Right renal pelvis (tissue), 4 donors: ENCODE data around the gene SDK1. TPM values are rescaled to one million over a fixed set of nuclear protein-coding genes. Genes with fewer than 3 reads are reported as not detected.

Experiments
- DNase-seq, 4 donors: peaks; one replicate each; pipeline ENCODE4 v3.0.0-alpha.2; 2013; ENCODE audit warnings: low read depth in 4 of 4, low spot score in 3 of 4, missing footprints in 1 of 4
- polyA plus RNA-seq, 4 donors: library from polyadenylated mRNA; unstranded; fragments of 120-200 nt; gene quantifications; one replicate each; pipeline ENCODE4 v1.2.1, GENCODE V29; 2013; ENCODE audit not compliant: insufficient read length in 4 of 4

Gene SDK1, protein sequence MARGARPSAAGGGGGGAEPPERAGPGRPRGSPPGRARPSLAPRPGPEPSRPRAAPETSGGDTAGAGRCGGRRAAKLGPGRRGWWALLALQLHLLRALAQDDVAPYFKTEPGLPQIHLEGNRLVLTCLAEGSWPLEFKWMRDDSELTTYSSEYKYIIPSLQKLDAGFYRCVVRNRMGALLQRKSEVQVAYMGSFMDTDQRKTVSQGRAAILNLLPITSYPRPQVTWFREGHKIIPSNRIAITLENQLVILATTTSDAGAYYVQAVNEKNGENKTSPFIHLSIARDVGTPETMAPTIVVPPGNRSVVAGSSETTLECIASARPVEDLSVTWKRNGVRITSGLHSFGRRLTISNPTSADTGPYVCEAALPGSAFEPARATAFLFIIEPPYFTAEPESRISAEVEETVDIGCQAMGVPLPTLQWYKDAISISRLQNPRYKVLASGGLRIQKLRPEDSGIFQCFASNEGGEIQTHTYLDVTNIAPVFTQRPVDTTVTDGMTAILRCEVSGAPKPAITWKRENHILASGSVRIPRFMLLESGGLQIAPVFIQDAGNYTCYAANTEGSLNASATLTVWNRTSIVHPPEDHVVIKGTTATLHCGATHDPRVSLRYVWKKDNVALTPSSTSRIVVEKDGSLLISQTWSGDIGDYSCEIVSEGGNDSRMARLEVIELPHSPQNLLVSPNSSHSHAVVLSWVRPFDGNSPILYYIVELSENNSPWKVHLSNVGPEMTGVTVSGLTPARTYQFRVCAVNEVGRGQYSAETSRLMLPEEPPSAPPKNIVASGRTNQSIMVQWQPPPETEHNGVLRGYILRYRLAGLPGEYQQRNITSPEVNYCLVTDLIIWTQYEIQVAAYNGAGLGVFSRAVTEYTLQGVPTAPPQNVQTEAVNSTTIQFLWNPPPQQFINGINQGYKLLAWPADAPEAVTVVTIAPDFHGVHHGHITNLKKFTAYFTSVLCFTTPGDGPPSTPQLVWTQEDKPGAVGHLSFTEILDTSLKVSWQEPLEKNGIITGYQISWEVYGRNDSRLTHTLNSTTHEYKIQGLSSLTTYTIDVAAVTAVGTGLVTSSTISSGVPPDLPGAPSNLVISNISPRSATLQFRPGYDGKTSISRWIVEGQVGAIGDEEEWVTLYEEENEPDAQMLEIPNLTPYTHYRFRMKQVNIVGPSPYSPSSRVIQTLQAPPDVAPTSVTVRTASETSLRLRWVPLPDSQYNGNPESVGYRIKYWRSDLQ (N-terminal part only)
- 1 to 10 TPM; 6.8 to 8.2 (median 6.9) TPM for polyA plus RNA-seq

DNA sequence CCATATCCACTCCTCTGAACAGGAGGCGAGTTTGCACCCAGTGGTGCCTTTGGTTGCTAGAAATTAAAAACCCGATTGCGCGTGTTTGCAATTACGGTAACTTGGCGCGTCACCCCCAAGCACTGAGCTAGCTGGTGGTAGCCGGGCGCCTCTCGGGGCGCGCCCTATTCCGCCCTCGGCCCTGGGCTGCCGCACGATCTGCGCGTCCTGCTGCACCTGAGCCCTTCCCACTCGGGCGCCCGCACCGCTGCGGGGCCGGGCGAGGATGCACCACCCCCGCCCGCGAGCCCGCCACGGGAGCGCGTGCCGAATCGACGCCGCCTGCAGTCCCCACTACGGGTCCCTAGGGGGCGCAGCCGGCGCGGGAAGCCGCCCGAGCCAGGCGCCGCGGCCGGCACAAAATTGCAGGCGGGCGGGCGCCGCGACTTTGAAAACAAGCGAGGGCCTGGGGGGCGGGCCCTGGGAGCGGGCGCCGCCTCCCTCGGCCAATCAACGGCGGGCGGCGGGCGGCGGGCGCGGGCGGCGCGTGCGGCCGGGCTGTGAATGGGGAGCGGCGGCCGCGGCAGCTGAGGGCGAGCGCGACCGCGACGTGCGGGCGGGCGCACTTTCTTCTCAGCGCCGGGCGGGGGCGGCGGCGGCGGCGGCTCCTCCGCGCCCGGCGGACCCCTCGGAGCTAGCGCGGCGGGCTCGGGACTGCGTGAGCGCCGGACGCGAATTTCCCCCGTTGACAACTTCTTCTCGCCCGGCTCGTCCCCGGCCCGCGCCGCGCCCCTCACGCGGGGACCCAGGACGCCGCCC is at the start of gene SDK1:
SDK1 (plus strand) TSS at position 602 of the 798 bp plus-strand sequence. CDS start 335 bp downstream, outside the sequence.
- peak; percentile 87 to 92 (median 89) for DNase-seq

DNA sequence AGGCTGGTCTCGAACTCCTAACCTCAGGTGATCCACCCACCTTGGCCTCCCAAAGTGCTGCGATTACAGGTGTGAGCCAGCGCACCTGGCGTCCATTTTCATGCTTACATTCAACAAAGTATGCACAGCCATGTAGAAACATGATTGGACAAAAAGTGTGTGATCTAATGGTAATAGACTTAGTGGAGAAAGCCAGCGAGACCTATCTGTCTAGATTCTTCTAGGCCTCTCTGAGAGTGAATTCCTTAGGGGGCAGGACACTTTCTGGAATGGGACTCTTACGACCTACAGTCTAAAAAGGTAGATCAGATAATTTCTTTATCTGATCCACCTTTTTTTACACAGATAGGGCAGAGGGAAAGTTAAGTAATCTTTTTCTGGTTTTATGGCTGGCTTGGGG is 46.3 kb upstream of the SDK1 start:
- no peak for DNase-seq

DNA sequence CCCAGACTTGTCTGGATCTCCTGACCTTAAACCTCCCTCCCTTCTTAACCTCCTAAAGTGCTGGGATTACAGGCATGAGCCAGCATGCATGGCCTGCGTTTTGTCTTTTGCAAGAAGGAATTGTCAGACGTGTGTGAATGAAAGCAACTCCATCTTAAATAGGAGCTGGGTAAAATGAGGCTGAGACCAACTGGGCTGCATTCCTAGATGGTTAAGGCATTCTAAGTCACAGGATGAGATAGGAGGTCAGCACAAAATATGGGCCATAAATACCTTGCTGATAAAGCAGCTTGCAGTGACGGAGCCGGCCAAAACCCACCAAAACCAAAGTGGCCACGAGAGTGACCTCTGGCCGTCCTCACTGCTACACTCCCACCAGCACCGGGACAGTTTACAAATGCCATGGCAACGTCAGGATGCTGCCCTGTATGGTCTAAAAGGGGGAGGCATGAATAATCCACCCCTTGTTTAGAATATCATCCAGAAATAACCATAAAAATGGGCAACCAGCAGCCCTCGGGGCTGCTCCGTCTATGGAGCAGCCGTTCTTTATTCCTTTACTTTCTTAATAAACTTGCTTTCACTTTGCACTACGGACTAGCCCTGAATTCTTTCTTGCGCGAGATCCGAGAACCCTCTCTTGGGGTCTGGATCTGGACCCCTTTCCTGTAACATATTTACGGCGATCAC is 41.2 kb upstream of the SDK1 start:
- no peak for DNase-seq

DNA sequence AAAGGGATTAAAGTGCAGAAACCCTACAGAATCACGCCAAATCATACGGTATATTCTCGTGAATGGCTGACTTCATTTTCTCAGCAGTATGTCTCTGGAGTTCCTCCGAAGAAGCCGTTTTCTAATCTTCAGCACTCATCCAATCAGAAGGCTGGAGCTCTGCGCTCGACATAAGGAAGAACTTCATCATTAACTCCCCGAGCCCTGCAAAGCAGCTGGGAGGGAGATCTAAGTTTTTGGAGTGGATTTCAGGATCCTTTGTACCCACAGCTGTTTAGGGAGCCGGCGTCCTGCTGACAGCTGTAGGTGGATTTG is 40.7 kb upstream of the SDK1 start:
- DNase-seq, result no peak

- DNase-seq, result no peak
Observed at GRCh38 chr7:3264693-3265339, 36.2 kb upstream of the SDK1 start.

DNA sequence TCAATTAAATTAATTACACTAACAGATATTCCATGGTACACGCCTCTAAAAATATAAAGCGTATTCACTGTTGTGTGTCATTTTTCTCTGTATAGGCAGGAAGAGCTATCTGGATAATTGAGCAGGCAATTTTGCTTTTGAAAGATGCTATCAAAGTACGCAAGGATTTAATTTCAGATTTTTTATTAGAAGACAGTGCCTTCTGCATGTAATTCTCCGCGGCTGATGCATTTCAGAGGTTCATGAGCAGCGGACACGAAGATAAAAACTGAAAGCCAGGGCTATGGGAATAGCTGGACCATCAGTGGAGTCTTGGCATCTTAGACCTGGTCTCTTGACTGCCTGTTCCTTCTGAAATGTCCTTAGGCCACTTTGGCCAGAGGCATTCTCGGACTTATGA is 35.7 kb upstream of the SDK1 start:
- no peak for DNase-seq

DNA sequence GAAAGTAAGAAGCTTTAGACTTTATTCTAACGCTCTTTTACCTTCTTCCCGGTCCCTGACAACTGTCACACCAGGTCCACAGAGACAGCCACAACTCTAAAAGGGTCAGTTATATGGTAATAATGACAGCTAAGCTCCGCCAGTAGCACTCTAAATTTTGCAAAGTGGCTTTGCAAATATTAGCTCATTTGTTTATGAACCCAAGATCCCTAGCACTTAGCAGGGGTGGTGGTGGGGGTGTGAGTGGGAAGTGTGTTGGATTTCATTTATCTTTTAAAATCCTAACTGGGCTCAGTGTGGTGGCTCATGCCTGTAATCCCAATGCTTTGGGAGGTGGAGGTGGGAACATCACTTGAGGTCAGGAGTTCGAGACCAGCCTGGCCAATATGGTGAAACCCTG is 34.8 kb upstream of the SDK1 start:
- DNase-seq, result no peak

DNA sequence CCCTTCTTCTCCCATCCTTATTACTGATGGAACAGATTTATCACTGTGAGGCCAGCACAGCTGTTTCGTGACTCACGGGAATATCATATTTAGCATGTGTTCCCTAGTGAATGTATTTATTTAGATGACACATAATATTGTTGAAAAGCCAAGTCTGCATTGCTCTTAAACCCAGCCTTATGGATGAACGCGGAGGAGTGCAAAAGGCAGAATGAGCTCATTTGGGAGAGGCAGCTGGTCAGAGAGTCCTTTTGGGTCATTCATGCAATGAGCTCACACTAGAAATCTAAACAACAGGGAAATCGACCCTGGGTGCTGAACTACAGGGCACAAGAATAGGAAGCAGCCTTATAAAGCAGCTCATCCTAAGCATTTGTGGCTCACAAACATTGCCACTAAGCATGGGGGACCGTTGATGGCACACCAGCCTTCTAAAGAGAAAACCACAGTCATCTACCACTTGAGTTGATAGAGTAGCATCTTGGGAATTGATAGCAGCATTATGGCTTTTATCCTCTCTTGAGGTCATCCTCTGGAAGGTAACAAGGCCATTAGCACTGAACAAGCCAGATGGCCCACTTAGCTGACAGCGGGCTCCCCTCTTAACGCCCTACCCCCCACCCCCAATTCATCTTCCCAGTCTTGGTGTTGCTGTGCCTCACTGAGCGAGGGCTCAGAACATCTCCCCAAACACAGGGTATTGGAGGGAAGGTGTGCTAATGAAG is 32.9 kb upstream of the SDK1 start:
- DNase-seq, result peak in 1 of 4 donors; percentile 9

DNA sequence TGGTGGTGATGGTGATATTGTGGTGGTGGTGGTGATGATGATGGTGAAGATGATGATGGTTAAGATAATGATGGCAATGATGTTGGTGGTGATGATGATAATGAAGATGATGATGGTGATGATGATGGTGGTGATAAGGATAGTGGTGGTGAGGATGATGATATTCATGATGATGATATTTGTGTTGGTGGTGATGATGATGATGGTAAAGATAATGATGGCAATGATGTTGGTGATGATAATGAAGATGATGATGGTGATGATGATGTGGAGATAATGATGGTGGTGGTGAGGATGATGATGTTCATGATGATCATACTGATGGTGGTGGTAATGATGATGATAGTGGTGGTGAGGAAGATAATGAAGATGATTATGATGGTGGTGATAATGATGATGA is 30.7 kb upstream of the SDK1 start:
- no peak for DNase-seq

GRCh38 chr7:3271298-3271697 is 29.8 kb upstream of the SDK1 start:
- DNase-seq, result no peak

GRCh38 chr7:3272691-3273141 is 28.3 kb upstream of the SDK1 start:
- no peak for DNase-seq

- DNase-seq, result no peak
Observed at GRCh38 chr7:3274131-3274530, 26.9 kb upstream of the SDK1 start.

GRCh38 chr7:3277604-3278572 is 23.2 kb upstream of the SDK1 start:
- no peak for DNase-seq

- DNase-seq, result no peak
Observed at GRCh38 chr7:3279147-3279818, 21.8 kb upstream of the SDK1 start.

GRCh38 chr7:3280445-3280844 is 20.6 kb upstream of the SDK1 start:
- DNase-seq, result no peak

- no peak for DNase-seq
Observed at GRCh38 chr7:3280946-3281656, 20.0 kb upstream of the SDK1 start.
